Activated CD8-positive, alpha-beta T cell treated with anti-CD3 and anti-CD28 coated beads for 36 hours (primary cell): ENCODE measurements around the gene ZCCHC17. TPM values are rescaled to one million over a fixed set of nuclear protein-coding genes. Genes with fewer than 3 reads are reported as not detected.

Experiments used
- ATAC-seq: fragments of 200-7000 bp; cut with Tn5 transposase; one replicate; pipeline ENCODE4 v1.10.0; 2021; ENCODE audit warnings: mild to moderate bottlenecking, moderate library complexity
- CTCF ChIA-PET: fragments of 350-600 bp; sonication (Branson Sonifier 250); formaldehyde crosslinking; loops from one replicate; lab custom pipeline; 2021; ENCODE audit warnings: antibody characterized with exemption; lab: Charles Lee
- POLR2A ChIA-PET: fragments of 350-600 bp; sonication (Branson Sonifier 250); formaldehyde crosslinking; loops from one replicate; lab custom pipeline; 2021; ENCODE audit warnings: antibody characterized with exemption; lab: Charles Lee
- DNase-seq: peaks from one replicate; pipeline ENCODE4 v3.0.0-alpha.2; 2020
- H3K27ac Mint-ChIP-seq: one replicate; pipeline ENCODE4 v1.8.0; 2021; ENCODE audit warnings: mild to moderate bottlenecking, mixed read lengths
- H3K27me3 Mint-ChIP-seq: one replicate; pipeline ENCODE4 v1.8.0; 2021; ENCODE audit warnings: mixed read lengths
- H3K36me3 Mint-ChIP-seq: one replicate; pipeline ENCODE4 v1.8.0; 2021; ENCODE audit warnings: low read depth, mixed read lengths
- H3K4me1 Mint-ChIP-seq: one replicate; pipeline ENCODE4 v1.8.0; 2021; ENCODE audit warnings: low read depth, mixed read lengths
- H3K4me3 Mint-ChIP-seq: one replicate; pipeline ENCODE4 v1.8.0; 2021; ENCODE audit warnings: mild to moderate bottlenecking, moderate library complexity, mixed read lengths
- H3K9me3 Mint-ChIP-seq: one replicate; pipeline ENCODE4 v1.8.0; 2021; ENCODE audit warnings: mixed read lengths
- CTCF ChIP-seq: fragments of 200-600 bp; IDR thresholded peaks from one replicate; pipeline ENCODE4 v1.8.0; 2022; ENCODE audit warnings: antibody characterized with exemption, mild to moderate bottlenecking
- intact Hi-C: fragments of 100-400 bp; cut with micrococcal nuclease; formaldehyde crosslinking; loops from one replicate; pipeline ENCODE4 v1.10.0; 2022
- total RNA-seq, 2 experiments: library from RNA; stranded (reverse); gene quantifications; one replicate each; pipeline ENCODE4 v1.2.3, GENCODE V29; 2021

The ZCCHC17 gene
- 10 to 100 TPM; 27.2 to 28.7 TPM for total RNA-seq

GRCh38 chr1:31296486-31297276, at the start of gene ZCCHC17, which contains the start of gene SNRNP40:
Gene ZCCHC17 (plus strand): TSS chr1:31297032. CDS start chr1:31310099, 13,067 bp downstream.
Gene SNRNP40 (minus strand): TSS chr1:31296788. CDS start chr1:31296751, 37 bp downstream.
- POLR2A ChIA-PET = interaction anchor here (0.9 to 2.4 kb wide), 11 partner anchors 9 to 536 kb away, joined by 3 to 9 read pairs (median 3); no protein-coding TSS in a partner anchor
- intact Hi-C loops = no loop called here
- no peaks in the 10 kb centered on the region for H3K9me3 Mint-ChIP-seq
- no peaks in the 10 kb centered on the region for H3K27me3 Mint-ChIP-seq
- peaks cover 39% of the 10 kb centered on the region for H3K36me3 Mint-ChIP-seq
- H3K27ac Mint-ChIP-seq = no peak within 1 kb of the TSS
- H3K4me3 Mint-ChIP-seq = no peak within 1 kb of the TSS
- CTCF ChIA-PET = interaction anchor here (1.0 to 1.5 kb wide), 5 partner anchors 13 to 252 kb away, joined by 3 to 8 read pairs (median 3); no protein-coding TSS in a partner anchor
- peaks cover 36% of the 10 kb centered on the region for H3K4me1 Mint-ChIP-seq
- ATAC-seq = peak; percentile 96
- peak; percentile 97 for DNase-seq
- TF ChIP-seq CTCF = no peak

GRCh38 chr1:31248276-31248675, 48.6 kb upstream of the ZCCHC17 start:
- POLR2A ChIA-PET = interaction anchor here (0.8 kb wide), 1 partner anchor 1467 kb away, joined by 6 read pairs; no protein-coding TSS in a partner anchor
- no peak overlapping the region for H3K27ac Mint-ChIP-seq
- CTCF ChIA-PET = interaction anchor here (1.1 to 1.6 kb wide), 2 partner anchors 14 to 66 kb away, joined by 3 to 4 read pairs; no protein-coding TSS in a partner anchor

GRCh38 chr1:31249854-31250253, 47.0 kb upstream of the ZCCHC17 start:
- no peak overlapping the region for H3K27ac Mint-ChIP-seq
- no peak for TF ChIP-seq CTCF
- no peak overlapping the region for H3K4me3 Mint-ChIP-seq
- ChIA-PET POLR2A (no interaction called here), CTCF (interaction anchor here (1.6 kb wide), 1 partner anchor 16 kb away, joined by 4 read pairs; no protein-coding TSS in a partner anchor)
- no peaks in the 10 kb centered on the region for H3K36me3 Mint-ChIP-seq
- DNase-seq = no peak
- no peaks in the 10 kb centered on the region for H3K9me3 Mint-ChIP-seq
- no peaks in the 10 kb centered on the region for H3K4me1 Mint-ChIP-seq
- no peaks in the 10 kb centered on the region for H3K27me3 Mint-ChIP-seq
- ATAC-seq = no peak
- intact Hi-C loops = no loop called here

More at GRCh38 chr1:31248276-31248675, 48.6 kb upstream of the ZCCHC17 start:
- intact Hi-C loops = no loop called here
- Mint-ChIP-seq H3K36me3 (no peaks in the 10 kb centered on the region), H3K4me3 (no peak overlapping the region), H3K9me3 (no peaks in the 10 kb centered on the region), H3K4me1 (no peaks in the 10 kb centered on the region), H3K27me3 (no peaks in the 10 kb centered on the region)
- DNase-seq = no peak
- no peak for ATAC-seq
- TF ChIP-seq CTCF = no peak

- POLR2A ChIA-PET = interaction anchor here (0.8 kb wide), 1 partner anchor 46 kb away, joined by 3 read pairs; no protein-coding TSS in a partner anchor
- H3K36me3 Mint-ChIP-seq = peaks cover 32% of the 10 kb centered on the region
Observed at GRCh38 chr1:31257213-31257612, 39.6 kb upstream of the ZCCHC17 start.

More at GRCh38 chr1:31257213-31257612, 39.6 kb upstream of the ZCCHC17 start:
- TF ChIP-seq CTCF = no peak
- H3K27me3 Mint-ChIP-seq = no peaks in the 10 kb centered on the region
- intact Hi-C loops = no loop called here
- no peaks in the 10 kb centered on the region for H3K9me3 Mint-ChIP-seq
- CTCF ChIA-PET = no interaction called here
- no peak overlapping the region for H3K27ac Mint-ChIP-seq
- DNase-seq (no peak), ATAC-seq (no peak)
- H3K4me1 Mint-ChIP-seq = no peaks in the 10 kb centered on the region
- no peak overlapping the region for H3K4me3 Mint-ChIP-seq
